NB4 (cell line): ENCODE results near the gene NEK11.

Experiments
- CTCF ChIP-seq: IDR thresholded peaks from one replicate; pipeline ENCODE4 v1.5.1; 2012; ENCODE audit warnings: low read depth, low read length
- MYC ChIP-seq: IDR thresholded peaks from 2 replicates; pipeline ENCODE4 v1.6.1; 2011; ENCODE audit warnings: low read depth, low read length
- POLR2A ChIP-seq: IDR thresholded peaks from 2 replicates; pipeline ENCODE4 v1.6.1; 2011; ENCODE audit warnings: mild to moderate bottlenecking; ENCODE audit not compliant: insufficient read length; ENCODE audit errors: extremely low read depth

- TF ChIP-seq CTCF (no peak), POLR2A (no peak), MYC (no peak)
These were observed 287.6 kb downstream of the NEK11 start for GRCh38 chr3:131314318-131314717.
